IPS-15b (cell line): ENCODE measurements around the gene ATP12A.
"Not testable (repeated sequence)": the region's sequence is repeated elsewhere in the genome, so short reads cannot be mapped to it uniquely, and the experiment has no call there.

Experiments
- H3K27me3 ChIP-seq: one replicate; pipeline ENCODE4 v1.6.1; 2013; ENCODE audit warnings: low read length; ENCODE audit not compliant: control insufficient read depth, insufficient read depth
- H3K36me3 ChIP-seq: one replicate; pipeline ENCODE4 v1.6.1; 2013; ENCODE audit warnings: low read length; ENCODE audit not compliant: control insufficient read depth, insufficient read depth
- H3K4me1 ChIP-seq: one replicate; pipeline ENCODE4 v1.6.1; 2013; ENCODE audit warnings: mild to moderate bottlenecking, low read length; ENCODE audit not compliant: control insufficient read depth, insufficient read depth
- H3K4me3 ChIP-seq: one replicate; pipeline ENCODE4 v1.5.1; 2013; ENCODE audit warnings: low read depth, low read length
- H3K9ac ChIP-seq: one replicate; pipeline ENCODE4 v1.6.1; 2013; ENCODE audit warnings: low read depth, mild to moderate bottlenecking, low read length
- H3K9me3 ChIP-seq: one replicate; pipeline ENCODE4 v1.6.1; 2013; ENCODE audit warnings: mild to moderate bottlenecking, low read length; ENCODE audit not compliant: control insufficient read depth, insufficient read depth

ATP12A gene

DNA sequence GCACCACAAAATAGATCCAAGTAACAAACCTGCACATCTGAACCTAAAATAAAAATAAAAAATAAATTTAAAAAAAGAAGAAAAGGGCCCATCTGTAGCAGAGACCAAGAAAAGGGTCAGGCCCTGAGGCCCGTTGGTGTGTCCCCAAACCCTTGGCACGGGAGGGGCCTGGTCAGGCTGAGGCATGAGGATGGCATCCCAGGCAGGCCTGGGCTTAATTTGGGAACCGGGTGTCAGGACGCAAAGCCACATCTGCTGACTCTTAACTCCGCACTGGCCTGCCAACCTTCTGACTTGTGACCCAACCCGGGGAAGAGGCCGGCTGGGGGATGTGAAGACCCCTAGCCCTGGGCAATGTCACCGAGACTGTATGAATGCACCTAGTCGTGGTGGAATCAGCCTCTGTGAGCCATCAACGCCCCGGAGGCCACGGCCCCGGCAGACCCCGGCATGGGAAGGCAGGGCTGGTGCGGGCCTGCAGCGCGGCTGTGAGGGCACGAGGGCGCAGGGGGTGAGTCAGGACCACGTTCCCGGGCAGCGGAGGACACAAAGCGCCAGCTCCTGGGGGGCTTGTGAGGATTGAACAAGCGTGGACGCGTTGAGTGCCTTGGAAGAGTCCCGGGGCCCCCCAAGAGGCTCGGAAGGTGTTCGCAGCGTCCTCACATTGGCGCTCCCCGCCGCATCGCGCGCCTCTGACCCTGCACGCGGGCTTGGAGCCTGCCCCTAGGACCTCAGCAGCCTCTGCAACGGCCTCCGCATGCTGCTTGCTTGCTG lies 38.2 kb downstream of the ATP12A start:
- Histone ChIP-seq H3K27me3 (no peaks in the 10 kb centered on the region), H3K4me3 (no peak overlapping the region)

DNA sequence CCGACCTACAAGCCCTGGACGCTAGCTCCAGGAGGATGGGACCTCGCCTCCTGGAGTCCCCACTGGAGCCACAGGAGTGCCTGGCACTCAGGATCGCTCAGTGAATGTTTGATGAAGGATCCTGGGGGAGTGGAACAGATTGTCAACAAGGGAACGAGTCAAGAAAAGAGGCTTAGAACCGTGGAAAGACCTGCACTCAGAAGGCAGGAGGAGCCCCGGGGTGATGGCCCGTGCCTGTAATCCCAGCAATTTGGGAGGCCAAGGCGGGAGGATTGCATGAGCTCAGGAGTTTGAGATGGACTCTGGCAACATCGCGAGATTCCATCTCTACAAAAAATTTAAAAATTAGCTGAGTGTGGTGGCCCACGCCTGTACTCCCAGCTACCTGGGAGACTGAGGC lies 38.9 kb downstream of the ATP12A start:
- Histone ChIP-seq H3K4me3 (no peak overlapping the region), H3K27me3 (no peaks in the 10 kb centered on the region), H3K36me3 (no peaks in the 10 kb centered on the region), H3K9me3 (no peaks in the 10 kb centered on the region), H3K4me1 (peaks cover 6% of the 10 kb centered on the region), H3K9ac (no peak overlapping the region)

More for the DNA sequence above, 38.2 kb downstream of the ATP12A start:
- no peaks in the 10 kb centered on the region for H3K36me3 ChIP-seq
- no peak overlapping the region for H3K9ac ChIP-seq
- no peaks in the 10 kb centered on the region for H3K9me3 ChIP-seq
- peaks cover 6% of the 10 kb centered on the region for H3K4me1 ChIP-seq

DNA sequence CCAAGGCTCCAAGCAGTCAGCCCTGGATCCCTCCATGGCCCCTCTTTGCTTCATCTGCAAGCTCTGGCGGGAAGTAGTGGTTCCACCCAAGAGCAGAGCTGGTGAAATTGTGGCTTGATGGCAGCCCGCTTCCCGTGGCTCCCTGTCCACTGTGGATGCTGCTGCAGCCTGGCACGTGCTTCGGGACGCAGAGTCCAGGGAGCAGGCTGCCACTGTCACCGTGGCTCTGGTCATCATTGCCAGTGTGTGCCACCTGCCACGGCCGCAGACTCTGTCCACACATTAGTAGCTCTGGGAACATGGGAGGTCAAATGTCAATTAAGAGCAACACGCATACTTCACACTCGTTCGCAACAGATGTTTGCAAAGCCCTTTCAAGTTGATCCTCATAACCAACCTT lies 43.0 kb downstream of the ATP12A start:
- Histone ChIP-seq H3K4me3 (no peak overlapping the region), H3K9me3 (no peaks in the 10 kb centered on the region), H3K36me3 (no peaks in the 10 kb centered on the region), H3K27me3 (no peaks in the 10 kb centered on the region), H3K9ac (no peak overlapping the region), H3K4me1 (no peaks in the 10 kb centered on the region)

DNA sequence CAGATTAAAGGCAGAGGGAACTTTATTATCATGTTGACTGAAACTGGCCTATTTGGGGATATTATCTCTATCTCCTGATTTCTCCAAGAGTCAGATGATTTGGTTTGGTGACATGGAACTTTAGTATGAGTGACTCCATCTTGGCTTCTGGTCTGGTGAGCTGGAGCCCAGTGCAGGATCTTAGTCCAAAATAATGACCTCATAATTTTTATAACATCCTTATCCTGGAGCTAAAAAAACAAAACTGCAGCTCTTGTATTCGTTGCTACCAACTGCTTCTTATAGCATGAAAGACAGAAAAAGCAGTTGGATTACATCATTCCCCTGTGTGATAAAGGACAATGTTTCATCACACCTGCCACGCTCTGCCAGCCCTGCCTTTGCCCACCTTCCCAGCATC lies 44.5 kb downstream of the ATP12A start:
- H3K4me3 ChIP-seq = no peak overlapping the region
- H3K4me1 ChIP-seq = no peaks in the 10 kb centered on the region
- H3K36me3 ChIP-seq = no peaks in the 10 kb centered on the region
- no peaks in the 10 kb centered on the region for H3K9me3 ChIP-seq
- no peaks in the 10 kb centered on the region for H3K27me3 ChIP-seq
- H3K9ac ChIP-seq = no peak overlapping the region

DNA sequence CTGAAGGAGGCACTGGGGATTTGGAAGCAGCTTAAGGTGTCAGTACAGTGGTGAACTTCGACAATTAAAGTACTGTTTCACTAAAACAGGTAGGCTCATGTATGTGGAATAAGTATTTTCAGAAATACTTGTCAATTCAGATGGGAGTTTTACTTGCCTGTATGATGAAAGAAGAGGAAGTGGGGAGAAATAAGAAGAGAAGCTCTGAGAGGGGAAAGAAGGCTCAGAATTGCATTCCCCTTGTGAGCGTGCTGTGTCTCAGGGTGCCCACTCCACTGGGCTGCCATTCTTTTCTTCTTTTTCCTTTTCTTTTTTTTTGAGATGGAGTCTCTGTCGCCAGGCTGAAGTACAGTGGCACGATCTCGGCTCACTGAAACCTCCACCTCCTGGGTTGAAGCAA lies 45.2 kb downstream of the ATP12A start:
- Histone ChIP-seq H3K4me1 (no peaks in the 10 kb centered on the region), H3K4me3 (no peak overlapping the region), H3K9ac (no peak overlapping the region), H3K36me3 (no peaks in the 10 kb centered on the region), H3K9me3 (no peaks in the 10 kb centered on the region), H3K27me3 (no peaks in the 10 kb centered on the region)

DNA sequence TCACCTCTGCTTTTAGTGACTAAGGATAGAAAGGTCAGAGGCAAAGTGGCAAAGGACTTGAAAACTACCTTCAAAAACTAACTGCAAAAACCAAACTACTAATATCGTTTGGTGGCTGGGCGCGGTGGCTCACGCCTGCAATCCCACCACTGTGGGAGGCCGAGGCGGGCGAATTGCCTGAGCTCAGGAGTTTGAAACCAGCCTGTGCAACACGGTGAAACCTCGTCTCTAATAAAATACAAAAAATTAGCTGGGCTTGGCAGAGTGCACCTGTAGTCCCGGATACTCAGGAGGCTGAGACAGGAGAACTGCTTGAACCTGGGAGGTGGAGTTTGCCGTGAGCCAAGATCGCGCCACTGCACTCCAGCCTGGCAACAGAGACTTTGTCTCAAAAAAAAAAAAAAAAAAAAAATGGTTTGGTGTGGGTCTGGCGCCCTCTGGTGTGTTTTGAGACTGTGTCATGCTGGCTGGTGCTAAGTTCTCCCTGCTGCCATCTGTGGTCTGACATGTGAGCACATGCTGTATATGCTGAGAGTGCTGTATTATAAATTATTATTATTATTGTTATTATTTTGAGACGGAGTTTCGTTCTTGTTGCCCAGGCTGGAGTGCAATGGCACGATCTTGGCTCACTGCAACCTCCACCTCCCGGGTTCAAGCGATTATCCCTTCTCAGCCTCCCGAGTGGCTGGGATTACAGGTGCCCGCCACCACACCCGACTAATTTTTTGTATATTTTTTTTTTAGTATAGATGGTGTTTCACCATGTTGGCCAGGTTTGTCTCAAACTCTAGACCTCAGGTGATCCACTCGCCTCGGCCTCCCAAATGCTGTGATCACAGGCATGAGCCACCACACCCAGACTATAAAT lies 47.8 kb downstream of the ATP12A start:
- H3K4me1 ChIP-seq = no peaks in the 10 kb centered on the region
- no peaks in the 10 kb centered on the region for H3K9me3 ChIP-seq
- H3K27me3 ChIP-seq = no peaks in the 10 kb centered on the region
- no peak overlapping the region for H3K4me3 ChIP-seq
- no peaks in the 10 kb centered on the region for H3K36me3 ChIP-seq
- H3K9ac ChIP-seq = no peak overlapping the region

DNA sequence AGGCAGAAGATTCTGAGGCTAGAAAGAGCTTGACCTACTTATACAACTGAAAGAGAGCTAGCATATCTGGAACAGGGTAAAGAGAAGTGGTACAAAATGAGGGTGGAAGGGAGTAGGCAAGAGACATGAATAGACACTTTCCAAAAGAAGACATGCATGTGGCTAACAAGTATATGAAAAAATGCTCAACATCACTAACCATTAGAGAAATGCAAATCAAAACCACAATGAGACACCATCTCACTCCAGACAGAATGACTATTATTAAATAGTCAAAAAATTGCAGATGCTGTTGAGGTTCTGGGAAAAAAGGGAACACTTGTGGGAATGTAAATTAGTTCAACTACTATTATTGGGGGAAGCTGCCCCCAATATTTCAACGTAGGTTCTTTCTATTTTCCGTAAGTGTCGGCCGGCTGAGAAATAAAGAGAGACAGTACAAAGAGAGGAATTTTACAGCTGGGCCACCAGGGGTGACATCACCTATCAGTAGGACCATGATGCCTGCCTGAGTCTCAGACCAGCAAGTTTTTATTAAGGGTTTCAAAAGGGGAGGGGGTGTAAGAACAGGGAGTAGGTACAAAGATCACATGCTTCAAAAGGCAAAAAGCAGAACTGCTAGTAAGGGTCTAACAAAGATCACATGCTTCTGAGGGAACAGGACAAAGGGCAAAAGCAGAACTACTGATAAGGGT lies 50.8 kb downstream of the ATP12A start:
- not testable (repeated sequence) for H3K9ac ChIP-seq, H3K27me3 ChIP-seq, H3K9me3 ChIP-seq, H3K36me3 ChIP-seq, H3K4me3 ChIP-seq, H3K4me1 ChIP-seq

DNA sequence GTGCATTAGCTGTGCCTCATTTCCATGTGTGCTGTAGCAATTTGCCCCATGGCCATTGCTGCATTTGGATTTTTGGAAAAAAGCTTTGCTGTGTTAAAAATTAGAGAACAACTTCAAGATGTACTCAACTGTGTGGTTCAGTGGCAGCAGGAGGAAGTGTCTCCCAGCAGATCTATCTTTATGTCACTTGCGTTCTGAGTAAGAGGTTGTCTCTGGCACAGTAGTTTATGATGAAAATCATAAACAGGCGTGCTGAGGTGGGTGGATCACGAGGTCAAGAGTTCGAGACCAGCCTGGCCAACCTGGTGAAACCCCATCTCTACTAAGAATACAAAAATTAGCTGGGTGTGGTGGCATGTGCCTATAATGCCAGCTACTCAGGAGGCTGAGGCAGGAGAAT lies 54.7 kb downstream of the ATP12A start:
- H3K9me3 ChIP-seq = no peaks in the 10 kb centered on the region
- no peak overlapping the region for H3K9ac ChIP-seq
- no peak overlapping the region for H3K4me3 ChIP-seq
- no peaks in the 10 kb centered on the region for H3K4me1 ChIP-seq
- H3K36me3 ChIP-seq = no peaks in the 10 kb centered on the region
- no peaks in the 10 kb centered on the region for H3K27me3 ChIP-seq

DNA sequence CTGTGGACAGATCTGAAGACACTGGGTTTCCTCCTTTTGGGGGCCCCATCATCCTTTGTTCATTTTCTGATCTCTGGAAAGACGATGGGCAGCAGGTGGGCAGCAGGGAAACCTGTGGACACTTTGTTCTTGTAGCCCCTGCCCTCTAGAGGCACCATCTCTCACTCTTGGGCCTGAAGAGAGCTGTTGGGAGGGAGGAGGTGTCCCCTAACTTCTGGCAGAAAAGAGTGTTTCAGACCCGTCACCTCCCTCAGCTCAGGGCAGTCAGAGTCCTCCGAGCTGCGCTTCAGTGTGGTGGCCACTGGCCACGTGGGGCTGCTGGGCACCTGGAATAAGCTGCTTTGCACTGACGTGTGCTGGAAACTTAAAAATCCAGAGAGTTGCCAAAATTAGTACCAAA lies 56.8 kb downstream of the ATP12A start:
- Histone ChIP-seq H3K36me3 (no peaks in the 10 kb centered on the region), H3K27me3 (no peaks in the 10 kb centered on the region), H3K9me3 (no peaks in the 10 kb centered on the region), H3K9ac (no peak overlapping the region), H3K4me3 (no peak overlapping the region), H3K4me1 (no peaks in the 10 kb centered on the region)

DNA sequence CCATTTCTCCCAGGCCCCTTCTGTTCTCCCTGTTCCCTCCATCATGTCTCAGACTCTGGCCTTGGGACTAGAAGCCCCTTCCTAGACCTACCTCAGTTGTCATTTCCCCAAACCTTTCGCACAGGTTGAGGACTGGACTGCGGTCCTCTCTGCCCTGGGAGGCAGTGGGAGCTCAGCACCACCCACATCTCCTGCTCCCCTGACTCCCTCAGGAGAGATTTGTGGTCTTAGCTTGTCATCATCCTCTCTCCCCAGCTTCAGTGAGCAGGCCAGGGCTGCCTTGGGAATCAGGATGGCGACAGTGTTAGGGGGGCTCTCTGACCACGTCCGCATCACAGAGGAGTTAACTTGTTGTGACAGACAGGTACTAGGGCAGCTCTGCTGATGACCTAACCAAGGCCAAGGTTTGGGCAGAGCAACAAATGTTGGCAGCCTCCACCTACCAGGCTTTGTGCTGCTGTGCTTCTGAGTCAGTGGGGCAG lies 58.2 kb downstream of the ATP12A start:
- no peak overlapping the region for H3K4me3 ChIP-seq
- no peaks in the 10 kb centered on the region for H3K36me3 ChIP-seq
- H3K27me3 ChIP-seq = peaks cover 9% of the 10 kb centered on the region
- H3K9me3 ChIP-seq = no peaks in the 10 kb centered on the region
- H3K4me1 ChIP-seq = no peaks in the 10 kb centered on the region
- no peak overlapping the region for H3K9ac ChIP-seq

DNA sequence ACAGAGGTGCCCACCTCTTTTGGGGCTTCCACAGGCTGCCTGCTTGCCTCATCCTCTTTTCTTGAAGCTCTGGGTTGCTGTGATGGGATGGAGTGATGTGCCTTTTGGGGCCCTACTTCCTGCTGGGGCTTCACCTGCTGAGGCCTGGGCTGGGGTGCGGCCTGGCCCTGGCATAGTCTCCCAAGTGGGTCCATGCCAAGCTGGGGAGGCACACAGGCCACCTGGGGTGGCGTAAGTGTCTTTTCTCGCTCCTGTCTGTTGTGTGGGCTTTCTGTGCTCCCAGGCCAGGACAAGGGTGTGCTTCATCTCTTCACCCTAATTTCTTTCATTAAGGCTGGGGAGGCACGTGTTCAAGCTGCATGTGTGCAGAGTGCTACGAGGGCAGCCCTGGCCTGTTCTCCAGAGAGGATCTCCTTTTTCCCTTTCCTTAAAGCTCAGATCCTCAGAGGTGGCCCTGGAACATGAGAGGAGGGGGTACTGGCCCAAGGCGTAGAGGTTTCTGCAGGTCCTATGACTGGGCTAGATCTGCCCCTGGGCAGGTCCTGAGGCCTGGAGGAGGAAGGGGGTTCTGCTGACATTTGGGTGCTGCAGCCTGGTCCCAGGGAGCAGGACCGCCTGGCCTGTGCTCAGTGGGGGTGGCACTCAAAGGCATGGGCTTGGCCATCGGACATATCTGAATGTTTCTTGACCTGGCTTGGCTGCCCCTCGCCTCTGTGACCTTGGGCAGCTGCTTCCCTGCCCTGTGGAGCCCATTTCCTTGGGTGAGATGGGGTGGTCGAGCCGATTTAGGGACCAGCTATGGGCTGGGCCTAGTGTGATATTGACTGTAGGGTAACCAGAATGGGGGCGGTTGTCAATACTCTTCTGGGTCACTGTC lies 60.0 kb downstream of the ATP12A start:
- H3K36me3 ChIP-seq = no peaks in the 10 kb centered on the region
- H3K4me1 ChIP-seq = no peaks in the 10 kb centered on the region
- H3K9me3 ChIP-seq = no peaks in the 10 kb centered on the region
- H3K27me3 ChIP-seq = peaks cover 28% of the 10 kb centered on the region
- H3K4me3 ChIP-seq = no peak overlapping the region
- H3K9ac ChIP-seq = no peak overlapping the region
